AG09319 (cell line): ENCODE results near the gene TEX2.

ENCODE experiments used
- DNase-seq: peaks from one replicate; pipeline ENCODE4 v3.0.0-alpha.2; 2010; ENCODE audit warnings: low read depth; ENCODE audit errors: extremely low read depth
- CTCF ChIP-seq: IDR thresholded peaks from 2 replicates; pipeline ENCODE4 v1.5.1; 2011; ENCODE audit warnings: low read depth, mild to moderate bottlenecking, inconsistent platforms, low read length, moderate library complexity

TEX2 gene

GRCh38 chr17:64135000-64135399, 128.1 kb downstream of the TEX2 start:
- no peak for DNase-seq
- TF ChIP-seq CTCF = no peak

DNA sequence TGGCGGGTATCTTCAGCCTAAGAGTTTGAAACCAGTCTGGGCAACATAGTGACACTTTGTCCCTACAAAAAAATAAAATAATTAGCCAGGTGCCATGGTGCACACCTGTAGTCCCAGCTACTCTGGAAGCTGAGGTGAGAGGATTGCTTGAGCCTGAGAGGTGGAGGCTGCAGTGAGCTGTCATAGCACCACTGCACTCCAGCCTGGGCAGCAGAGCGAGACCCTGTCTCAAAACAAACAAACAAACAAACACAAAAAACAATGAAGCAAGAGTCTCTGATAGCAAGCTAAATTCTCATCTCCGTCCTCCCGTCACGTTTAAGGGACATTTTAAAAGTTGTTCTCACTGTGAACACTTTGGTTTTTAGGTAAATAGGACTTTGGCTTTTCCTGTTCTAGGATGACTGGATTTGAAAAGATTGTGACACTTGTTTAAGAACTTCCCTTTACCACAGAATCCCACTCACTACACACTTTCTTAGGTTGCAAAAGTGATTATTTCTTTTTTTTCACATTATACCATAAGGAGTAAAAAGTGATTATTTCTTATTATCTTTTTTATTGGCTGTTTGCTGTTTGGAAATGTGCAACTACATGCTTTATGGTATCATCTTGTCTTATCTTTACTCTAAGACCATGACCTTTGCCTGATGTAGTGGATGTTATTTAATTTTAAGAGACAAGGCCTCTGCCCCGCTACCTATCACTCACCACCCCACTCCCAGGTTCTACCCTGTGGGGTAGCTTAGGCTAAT, 128.7 kb downstream of the TEX2 start:
- TF ChIP-seq CTCF = no peak
- no peak for DNase-seq

DNA sequence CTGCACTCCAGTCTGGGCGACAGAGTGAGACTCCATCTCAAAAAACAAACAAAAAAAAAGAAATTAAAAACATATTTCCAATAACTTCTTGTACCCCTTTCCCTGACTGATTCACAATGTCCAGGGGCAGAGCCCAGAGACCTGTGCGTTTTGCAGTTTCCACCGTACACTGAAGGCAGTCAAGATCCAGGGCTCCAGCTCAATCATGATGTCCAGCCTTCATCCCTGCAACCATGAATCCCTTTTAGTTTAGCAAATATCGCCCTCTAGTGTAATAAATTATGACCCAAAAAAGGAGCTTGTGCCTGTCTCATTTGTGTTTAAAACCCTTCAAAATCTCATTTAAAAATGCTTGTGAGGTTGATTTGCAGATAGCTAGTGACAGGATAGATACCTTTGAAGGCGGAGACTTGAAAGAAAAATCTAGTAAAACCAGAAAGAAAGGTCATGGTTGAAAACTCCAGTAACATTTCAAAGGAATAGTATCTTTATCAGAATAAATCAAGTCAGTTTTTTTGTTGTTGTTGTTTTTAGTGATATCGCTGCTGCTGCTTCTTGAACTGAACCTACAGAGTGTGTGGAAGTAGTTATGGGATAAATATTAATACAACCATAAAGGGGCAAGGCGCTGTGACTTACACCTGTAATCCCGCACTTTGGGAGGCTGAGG, 129.4 kb downstream of the TEX2 start:
- no peak for DNase-seq
- TF ChIP-seq CTCF = peak; percentile 54

- no peak for DNase-seq
- TF ChIP-seq CTCF = no peak
These were observed 131.3 kb downstream of the TEX2 start for GRCh38 chr17:64131606-64132270.

GRCh38 chr17:64130559-64131001, 132.5 kb downstream of the TEX2 start:
- no peak for TF ChIP-seq CTCF
- no peak for DNase-seq

- peak; percentile 88 for DNase-seq
- TF ChIP-seq CTCF = no peak
These were observed 133.1 kb downstream of the TEX2 start, which contains the start of gene ERN1 for GRCh38 chr17:64129765-64130558. TSS of gene ERN1 (minus strand) at chr17:64130144. CDS start at chr17:64130029, 115 bp downstream.
